ENCODE measurements around the gene MRPL49.

MRPL49 gene

GRCh38 chr11:65095974-65096806 is 25.9 kb upstream of the MRPL49 start, which contains the start of gene VPS51 (continued):
- TF ChIP-seq, protein P1, sequence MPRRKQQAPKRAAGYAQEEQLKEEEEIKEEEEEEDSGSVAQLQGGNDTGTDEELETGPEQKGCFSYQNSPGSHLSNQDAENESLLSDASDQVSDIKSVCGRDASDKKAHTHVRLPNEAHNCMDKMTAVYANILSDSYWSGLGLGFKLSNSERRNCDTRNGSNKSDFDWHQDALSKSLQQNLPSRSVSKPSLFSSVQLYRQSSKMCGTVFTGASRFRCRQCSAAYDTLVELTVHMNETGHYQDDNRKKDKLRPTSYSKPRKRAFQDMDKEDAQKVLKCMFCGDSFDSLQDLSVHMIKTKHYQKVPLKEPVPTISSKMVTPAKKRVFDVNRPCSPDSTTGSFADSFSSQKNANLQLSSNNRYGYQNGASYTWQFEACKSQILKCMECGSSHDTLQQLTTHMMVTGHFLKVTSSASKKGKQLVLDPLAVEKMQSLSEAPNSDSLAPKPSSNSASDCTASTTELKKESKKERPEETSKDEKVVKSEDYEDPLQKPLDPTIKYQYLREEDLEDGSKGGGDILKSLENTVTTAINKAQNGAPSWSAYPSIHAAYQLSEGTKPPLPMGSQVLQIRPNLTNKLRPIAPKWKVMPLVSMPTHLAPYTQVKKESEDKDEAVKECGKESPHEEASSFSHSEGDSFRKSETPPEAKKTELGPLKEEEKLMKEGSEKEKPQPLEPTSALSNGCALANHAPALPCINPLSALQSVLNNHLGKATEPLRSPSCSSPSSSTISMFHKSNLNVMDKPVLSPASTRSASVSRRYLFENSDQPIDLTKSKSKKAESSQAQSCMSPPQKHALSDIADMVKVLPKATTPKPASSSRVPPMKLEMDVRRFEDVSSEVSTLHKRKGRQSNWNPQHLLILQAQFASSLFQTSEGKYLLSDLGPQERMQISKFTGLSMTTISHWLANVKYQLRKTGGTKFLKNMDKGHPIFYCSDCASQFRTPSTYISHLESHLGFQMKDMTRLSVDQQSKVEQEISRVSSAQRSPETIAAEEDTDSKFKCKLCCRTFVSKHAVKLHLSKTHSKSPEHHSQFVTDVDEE (CRISPR knock-in tag; IDR thresholded peaks at IDR 0.05): peak; percentile 80
- TF ChIP-seq BACH2 (CRISPR knock-in tag; IDR thresholded peaks at IDR 0.05; ENCODE audit: borderline replicate concordance) (no peak), ZFP3 (CRISPR knock-in tag; IDR thresholded peaks at IDR 0.05) (peak; percentile 57), SNAI2 (CRISPR knock-in tag; IDR thresholded peaks at IDR 0.05) (no peak), ARNTL (CRISPR knock-in tag; IDR thresholded peaks at IDR 0.05; ENCODE audit: borderline replicate concordance, low read depth) (no peak), CREB5 (CRISPR knock-in tag; IDR thresholded peaks at IDR 0.05; ENCODE audit: low read depth) (no peak)

GRCh38 chr11:65096926-65097325 is 25.2 kb upstream of the MRPL49 start:
- peak; percentile 5; the same call in 2 of the 3 replicates for ATAC-seq
- TF ChIP-seq CSDC2 (CRISPR knock-in tag; IDR thresholded peaks at IDR 0.05): no peak
- TF ChIP-seq, protein P2, sequence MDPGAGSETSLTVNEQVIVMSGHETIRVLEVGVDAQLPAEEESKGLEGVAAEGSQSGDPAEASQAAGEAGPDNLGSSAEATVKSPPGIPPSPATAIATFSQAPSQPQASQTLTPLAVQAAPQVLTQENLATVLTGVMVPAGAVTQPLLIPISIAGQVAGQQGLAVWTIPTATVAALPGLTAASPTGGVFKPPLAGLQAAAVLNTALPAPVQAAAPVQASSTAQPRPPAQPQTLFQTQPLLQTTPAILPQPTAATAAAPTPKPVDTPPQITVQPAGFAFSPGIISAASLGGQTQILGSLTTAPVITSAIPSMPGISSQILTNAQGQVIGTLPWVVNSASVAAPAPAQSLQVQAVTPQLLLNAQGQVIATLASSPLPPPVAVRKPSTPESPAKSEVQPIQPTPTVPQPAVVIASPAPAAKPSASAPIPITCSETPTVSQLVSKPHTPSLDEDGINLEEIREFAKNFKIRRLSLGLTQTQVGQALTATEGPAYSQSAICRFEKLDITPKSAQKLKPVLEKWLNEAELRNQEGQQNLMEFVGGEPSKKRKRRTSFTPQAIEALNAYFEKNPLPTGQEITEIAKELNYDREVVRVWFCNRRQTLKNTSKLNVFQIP (CRISPR knock-in tag; IDR thresholded peaks at IDR 0.05; ENCODE audit: borderline replicate concordance, low read depth): no peak
- TF ChIP-seq, protein P3, sequence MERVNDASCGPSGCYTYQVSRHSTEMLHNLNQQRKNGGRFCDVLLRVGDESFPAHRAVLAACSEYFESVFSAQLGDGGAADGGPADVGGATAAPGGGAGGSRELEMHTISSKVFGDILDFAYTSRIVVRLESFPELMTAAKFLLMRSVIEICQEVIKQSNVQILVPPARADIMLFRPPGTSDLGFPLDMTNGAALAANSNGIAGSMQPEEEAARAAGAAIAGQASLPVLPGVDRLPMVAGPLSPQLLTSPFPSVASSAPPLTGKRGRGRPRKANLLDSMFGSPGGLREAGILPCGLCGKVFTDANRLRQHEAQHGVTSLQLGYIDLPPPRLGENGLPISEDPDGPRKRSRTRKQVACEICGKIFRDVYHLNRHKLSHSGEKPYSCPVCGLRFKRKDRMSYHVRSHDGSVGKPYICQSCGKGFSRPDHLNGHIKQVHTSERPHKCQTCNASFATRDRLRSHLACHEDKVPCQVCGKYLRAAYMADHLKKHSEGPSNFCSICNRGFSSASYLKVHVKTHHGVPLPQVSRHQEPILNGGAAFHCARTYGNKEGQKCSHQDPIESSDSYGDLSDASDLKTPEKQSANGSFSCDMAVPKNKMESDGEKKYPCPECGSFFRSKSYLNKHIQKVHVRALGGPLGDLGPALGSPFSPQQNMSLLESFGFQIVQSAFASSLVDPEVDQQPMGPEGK (CRISPR knock-in tag; IDR thresholded peaks at IDR 0.05; ENCODE audit: borderline replicate concordance): no peak
- no peak for TF ChIP-seq ZFP30 (CRISPR knock-in tag; IDR thresholded peaks at IDR 0.05)
- TF ChIP-seq ZNF565 (CRISPR knock-in tag; conservative IDR thresholded peaks at IDR 0.05; ENCODE audit: low read depth): no peak

- no peak for TF ChIP-seq ZC3H10 (CRISPR knock-in tag; IDR thresholded peaks at IDR 0.05)
- no peak for TF ChIP-seq ZFP3 (CRISPR knock-in tag; IDR thresholded peaks at IDR 0.05)
- TF ChIP-seq SNAI2 (CRISPR knock-in tag; IDR thresholded peaks at IDR 0.05): no peak
- TF ChIP-seq ZFP30 (CRISPR knock-in tag; IDR thresholded peaks at IDR 0.05): no peak
- TF ChIP-seq BACH2 (CRISPR knock-in tag; IDR thresholded peaks at IDR 0.05; ENCODE audit: borderline replicate concordance): no peak
- TF ChIP-seq ARNTL (CRISPR knock-in tag; IDR thresholded peaks at IDR 0.05; ENCODE audit: borderline replicate concordance, low read depth): no peak
- no peak for TF ChIP-seq CREB5 (CRISPR knock-in tag; IDR thresholded peaks at IDR 0.05; ENCODE audit: low read depth)
- TF ChIP-seq GLIS3 (CRISPR knock-in tag; IDR thresholded peaks at IDR 0.05): no peak
- ATAC-seq: no peak
Measured at GRCh38 chr11:65100674-65101350, 21.3 kb upstream of the MRPL49 start.
